BLaER1 treated with 17β-estradiol and CSF1 and Interleukin-3, amounts not matched to agents 10 nM and 100 nM (cell line): Measurements from ENCODE around the gene IQCK.

Experiments
- H3K27ac ChIP-seq, 11 experiments: shearing (Covaris generic); formaldehyde crosslinking; 2 replicates each; pipeline ENCODE4 v1.8.1; 2022
- H3K27me3 ChIP-seq, 11 experiments: shearing (Covaris generic); formaldehyde crosslinking; 2 replicates each; pipeline ENCODE4 v1.8.1; 2022
- H3K36me3 ChIP-seq, 11 experiments: shearing (Covaris generic); formaldehyde crosslinking; 2 replicates each; pipeline ENCODE4 v1.8.1; 2022
- H3K4me1 ChIP-seq, 10 experiments: shearing (Covaris generic); formaldehyde crosslinking; 2 replicates each; pipeline ENCODE4 v1.8.1; 2022
- H3K4me2 ChIP-seq, 11 experiments: shearing (Covaris generic); formaldehyde crosslinking; 2 replicates each; pipeline ENCODE4 v1.8.1; 2022
- H3K4me3 ChIP-seq, 10 experiments: shearing (Covaris generic); formaldehyde crosslinking; 2 replicates each; pipeline ENCODE4 v1.8.1; 2022
- H3K9ac ChIP-seq, 11 experiments: shearing (Covaris generic); formaldehyde crosslinking; 2 replicates each; pipeline ENCODE4 v1.8.1; 2022
- H3K9me3 ChIP-seq, 11 experiments: shearing (Covaris generic); formaldehyde crosslinking; replicated peaks in 1 of 11; 2 replicates each; pipeline ENCODE4 v1.8.1; 2022
- H4K20me1 ChIP-seq, 11 experiments: shearing (Covaris generic); formaldehyde crosslinking; 2 replicates each; pipeline ENCODE4 v1.8.1; 2022
- Cebpa-rat ChIP-seq, 11 experiments: shearing (Covaris generic); IDR thresholded peaks; 2 replicates each; pipeline ENCODE4 v1.8.1; 2022

IQCK gene

DNA sequence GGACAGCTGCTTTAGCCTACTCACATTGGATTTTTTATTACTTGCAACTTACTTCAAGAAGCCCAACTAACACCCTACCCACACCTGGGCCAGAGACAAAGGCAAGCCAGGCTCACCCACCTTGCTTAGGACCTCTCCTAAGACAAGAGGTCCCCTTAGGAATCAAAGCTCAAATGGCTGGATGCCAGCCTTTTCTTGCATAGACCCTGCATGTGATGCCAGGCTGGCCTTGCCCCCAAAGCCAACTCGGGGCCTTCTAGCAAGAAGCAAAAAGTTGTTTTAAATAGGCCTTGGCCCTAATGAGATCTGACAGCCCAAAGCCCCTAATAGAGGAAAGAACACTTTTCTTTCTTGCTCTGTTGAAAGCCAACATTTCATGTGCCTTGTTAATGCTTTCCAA, 145.9 kb downstream of the IQCK start:
- no peak for TF ChIP-seq Cebpa-rat (IDR thresholded peaks at IDR 0.05)
- no peak overlapping the region for H3K9ac ChIP-seq
- 0 out of 22 replicates have a peak, but pooled peaks cover 0 to 2% (median 0%) of the 10 kb centered on the region in 11 experiments for H4K20me1 ChIP-seq
- H3K9me3 ChIP-seq: no peaks in the 10 kb centered on the region
- no peaks in the 10 kb centered on the region for H3K27me3 ChIP-seq
- H3K36me3 ChIP-seq: no peaks in the 10 kb centered on the region
- H3K4me2 ChIP-seq: no peak overlapping the region
- H3K4me1 ChIP-seq: peaks cover 0 to 5% (median 0%) of the 10 kb centered on the region in 10 experiments; a peak in 1 of 20 replicates
- no peak overlapping the region for H3K4me3 ChIP-seq
- H3K27ac ChIP-seq: no peak overlapping the region

- no peak overlapping the region for H3K9ac ChIP-seq
- H3K27ac ChIP-seq: no peak overlapping the region
- no peaks in the 10 kb centered on the region for H3K36me3 ChIP-seq
- TF ChIP-seq Cebpa-rat (IDR thresholded peaks at IDR 0.05): no peak
- H3K4me2 ChIP-seq: no peak overlapping the region
- 0 out of 22 replicates have a peak, but pooled peaks cover 0 to 2% (median 0%) of the 10 kb centered on the region in 11 experiments for H4K20me1 ChIP-seq
- peaks cover 0 to 5% (median 0%) of the 10 kb centered on the region in 10 experiments; a peak in 1 of 20 replicates for H3K4me1 ChIP-seq
- no peaks in the 10 kb centered on the region for H3K27me3 ChIP-seq
- H3K4me3 ChIP-seq: no peak overlapping the region
- H3K9me3 ChIP-seq: no peaks in the 10 kb centered on the region
Observed at GRCh38 chr16:19864566-19864965, 146.5 kb downstream of the IQCK start.

- Histone ChIP-seq H3K4me1 (peaks cover 0 to 5% (median 0%) of the 10 kb centered on the region in 10 experiments; a peak in 1 of 20 replicates), H3K9ac (no peak overlapping the region), H3K27me3 (no peaks in the 10 kb centered on the region), H3K9me3 (no peaks in the 10 kb centered on the region), H3K36me3 (no peaks in the 10 kb centered on the region), H3K27ac (no peak overlapping the region), H3K4me3 (no peak overlapping the region), H4K20me1 (0 out of 22 replicates have a peak, but pooled peaks cover 0 to 2% (median 0%) of the 10 kb centered on the region in 11 experiments), H3K4me2 (no peak overlapping the region)
- TF ChIP-seq Cebpa-rat (IDR thresholded peaks at IDR 0.05): no peak
Observed at GRCh38 chr16:19868421-19868820, 150.3 kb downstream of the IQCK start.

DNA sequence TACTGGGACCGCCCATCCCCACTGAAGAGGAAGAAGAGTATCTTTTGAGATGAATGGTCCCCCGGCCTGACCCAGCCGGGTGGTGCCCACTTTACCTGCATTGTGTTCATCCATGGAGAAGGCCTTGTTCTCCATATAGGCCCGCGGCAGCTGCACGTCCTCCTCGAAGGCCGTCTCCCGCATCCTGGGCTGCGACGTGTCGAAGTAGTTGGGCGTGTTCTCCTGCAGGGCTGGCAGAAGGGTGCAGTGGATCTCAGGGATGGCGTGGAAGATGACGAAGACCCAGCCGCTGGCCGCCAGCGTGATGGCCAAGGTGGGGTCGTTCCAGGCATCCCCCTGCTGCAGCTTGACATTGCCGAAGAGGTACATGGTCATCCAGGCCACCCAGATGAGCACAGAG, 153.7 kb downstream of the IQCK start:
- Histone ChIP-seq H4K20me1 (no peaks in the 10 kb centered on the region; a peak in 1 of 22 replicates), H3K36me3 (no peaks in the 10 kb centered on the region), H3K4me2 (no peak overlapping the region), H3K9me3 (no peaks in the 10 kb centered on the region), H3K4me1 (peaks cover 13 to 20% (median 14%) of the 10 kb centered on the region in 10 experiments; a peak in 19 of 20 replicates), H3K9ac (no peak overlapping the region), H3K27ac (no peak overlapping the region), H3K27me3 (no peaks in the 10 kb centered on the region), H3K4me3 (no peak overlapping the region)
- TF ChIP-seq Cebpa-rat (IDR thresholded peaks at IDR 0.05): no peak

GRCh38 chr16:19872179-19872863, 154.2 kb downstream of the IQCK start:
- TF ChIP-seq Cebpa-rat (IDR thresholded peaks at IDR 0.05): no peak
- no peak overlapping the region for H3K9ac ChIP-seq

GRCh38 chr16:19872935-19873334, 154.9 kb downstream of the IQCK start:
- no peaks in the 10 kb centered on the region for H3K9me3 ChIP-seq
- H3K4me3 ChIP-seq: no peak overlapping the region
- TF ChIP-seq Cebpa-rat (IDR thresholded peaks at IDR 0.05): no peak
- no peaks in the 10 kb centered on the region for H3K27me3 ChIP-seq
- H3K4me1 ChIP-seq: peaks cover 13 to 16% (median 14%) of the 10 kb centered on the region in 10 experiments; a peak in 19 of 20 replicates
- H3K36me3 ChIP-seq: no peaks in the 10 kb centered on the region
- H3K9ac ChIP-seq: no peak overlapping the region
- H3K4me2 ChIP-seq: no peak overlapping the region
- H4K20me1 ChIP-seq: no peaks in the 10 kb centered on the region; a peak in 1 of 22 replicates
- H3K27ac ChIP-seq: no peak overlapping the region

More at GRCh38 chr16:19872179-19872863, 154.2 kb downstream of the IQCK start:
- Histone ChIP-seq H3K36me3 (no peaks in the 10 kb centered on the region), H3K27ac (no peak overlapping the region), H3K4me2 (no peak overlapping the region), H4K20me1 (no peaks in the 10 kb centered on the region; a peak in 1 of 22 replicates), H3K9me3 (no peaks in the 10 kb centered on the region), H3K27me3 (no peaks in the 10 kb centered on the region), H3K4me3 (no peak overlapping the region), H3K4me1 (peaks cover 13 to 16% (median 14%) of the 10 kb centered on the region in 10 experiments; a peak in 19 of 20 replicates)

- H3K36me3 ChIP-seq: no peaks in the 10 kb centered on the region
- H3K27me3 ChIP-seq: no peaks in the 10 kb centered on the region
- no peak overlapping the region for H3K27ac ChIP-seq
- no peak overlapping the region for H3K4me3 ChIP-seq
- no peak for TF ChIP-seq Cebpa-rat (IDR thresholded peaks at IDR 0.05)
- H3K9ac ChIP-seq: no peak overlapping the region; a peak in 1 of 22 replicates
- peak overlapping the region; percentile 39 to 73 (median 62); a peak in 21 of 22 replicates for H3K4me2 ChIP-seq
- H4K20me1 ChIP-seq: peaks cover 0 to 2% (median 0%) of the 10 kb centered on the region in 11 experiments; a peak in 2 of 22 replicates
- H3K4me1 ChIP-seq: peaks cover 13 to 16% (median 14%) of the 10 kb centered on the region in 10 experiments; a peak in 19 of 20 replicates
- no peaks in the 10 kb centered on the region for H3K9me3 ChIP-seq
Observed at GRCh38 chr16:19874026-19874425, 156.0 kb downstream of the IQCK start.

DNA sequence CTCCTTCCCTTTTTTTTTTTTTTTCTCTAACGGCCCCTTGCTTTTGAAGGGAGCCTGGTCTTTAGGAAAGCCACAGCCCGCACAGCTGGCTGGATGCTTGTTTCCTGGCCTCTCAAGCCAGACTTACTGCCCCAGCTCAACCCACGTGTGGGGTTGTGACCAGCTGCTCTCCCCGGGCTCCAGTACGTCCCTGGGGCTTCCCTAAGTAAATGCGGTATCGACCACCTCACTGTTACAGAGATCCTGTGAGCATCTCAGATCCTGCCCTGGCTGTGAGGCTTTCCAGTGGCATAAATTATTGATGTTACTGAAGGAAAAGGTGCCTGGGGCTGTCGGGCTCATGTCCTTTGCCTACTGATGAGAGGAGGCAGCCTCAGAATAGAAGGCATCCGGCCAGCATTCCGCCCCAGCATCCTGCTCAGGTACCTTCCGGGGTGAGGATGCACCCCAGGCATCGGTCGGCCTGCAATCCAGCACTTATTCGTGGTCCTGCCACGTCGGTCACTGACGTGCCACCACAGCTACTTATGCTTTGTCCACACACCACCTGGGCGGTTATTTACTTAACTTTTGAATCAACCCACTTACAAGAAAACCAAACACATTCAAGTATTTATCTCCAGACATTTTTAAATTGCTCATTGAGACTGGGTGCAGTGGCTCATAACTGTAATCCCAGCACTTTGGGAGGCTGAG, 156.9 kb downstream of the IQCK start:
- Histone ChIP-seq H3K27me3 (no peaks in the 10 kb centered on the region), H3K4me3 (no peak overlapping the region), H3K4me2 (peak overlapping the region; percentile 39 to 73 (median 62)), H3K27ac (no peak overlapping the region; a peak in 1 of 22 replicates), H3K4me1 (peaks cover 13 to 16% (median 14%) of the 10 kb centered on the region in 10 experiments; a peak in 19 of 20 replicates), H3K36me3 (no peaks in the 10 kb centered on the region), H3K9me3 (no peaks in the 10 kb centered on the region), H3K9ac (no peak overlapping the region; a peak in 2 of 22 replicates), H4K20me1 (peaks cover 0 to 9% (median 0%) of the 10 kb centered on the region in 11 experiments; a peak in 2 of 22 replicates)
- TF ChIP-seq Cebpa-rat (IDR thresholded peaks at IDR 0.05): no peak

- Histone ChIP-seq H3K9me3 (no peaks in the 10 kb centered on the region), H3K27ac (no peak overlapping the region), H3K4me2 (no peak overlapping the region), H3K4me1 (peaks cover 13 to 16% (median 14%) of the 10 kb centered on the region in 10 experiments; a peak in 19 of 20 replicates), H3K27me3 (0 out of 22 replicates have a peak, but pooled peaks cover 0 to under 1% (median 0%) of the 10 kb centered on the region in 11 experiments), H4K20me1 (peaks cover 0 to 9% (median 0%) of the 10 kb centered on the region in 11 experiments; a peak in 2 of 22 replicates), H3K36me3 (no peaks in the 10 kb centered on the region), H3K4me3 (no peak overlapping the region), H3K9ac (no peak overlapping the region)
- no peak for TF ChIP-seq Cebpa-rat (IDR thresholded peaks at IDR 0.05)
Observed at GRCh38 chr16:19875900-19876299, 157.8 kb downstream of the IQCK start.
